ENCODE results near the gene LONRF3. TPM values are rescaled to one million over a fixed set of nuclear protein-coding genes. Genes with fewer than 3 reads are reported as not detected.

Gene LONRF3
- total RNA-seq, 4 donors from 2014 or later, result 2.8 to 27.3 (median 17.3) TPM

DNA sequence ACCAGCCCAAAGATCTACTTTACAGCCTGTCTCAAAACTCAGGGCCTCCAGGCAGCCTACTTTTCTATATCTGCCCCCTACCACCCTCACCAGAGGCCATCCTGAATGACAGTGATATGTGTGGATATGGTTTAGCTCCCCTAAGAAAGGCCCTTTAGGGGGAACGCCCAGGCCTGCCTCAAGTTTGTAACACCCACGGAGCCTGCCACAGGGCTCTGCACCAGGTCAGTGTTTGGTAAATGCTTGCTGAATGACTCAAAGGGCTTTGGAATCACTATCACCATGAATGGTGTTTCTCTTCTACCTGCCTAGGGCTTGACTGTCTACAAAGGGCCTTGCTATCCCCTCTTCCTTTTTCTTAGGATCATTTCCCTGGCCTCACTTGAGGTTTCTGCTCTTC, 11.3 kb upstream of the LONRF3 start:
- Histone ChIP-seq H3K4me1 (no peaks in the 10 kb centered on the region), H3K36me3 (no peaks in the 10 kb centered on the region), H3K9me3 (no peaks in the 10 kb centered on the region), H3K27ac (no peak overlapping the region), H3K27me3 (no peaks in the 10 kb centered on the region), H3K4me3 (no peak overlapping the region)
- in situ Hi-C loops (cut with MboI; ENCODE audit: low pct_ligation_motif_present in 1 of 4, low pct_unique_long_range_greater_than_20kb in 1 of 4, low sequenced_read_pairs in 3 of 4), result no loop called here
- whole genome bisulfite sequencing, 2 donors (ENCODE audit: low coverage in 1 of 2), result 73% methylated on average over 2 of the region's 2 CpGs; no CpG with 5 or more reads in 1 of the 2 donors
- TF ChIP-seq POLR2A (IDR thresholded peaks at IDR 0.05) (no peak), POLR2AphosphoS5 (IDR thresholded peaks at IDR 0.05) (no peak), EP300 (IDR thresholded peaks at IDR 0.05; ENCODE audit: low read depth) (no peak)
- TF ChIP-seq, protein P1, sequence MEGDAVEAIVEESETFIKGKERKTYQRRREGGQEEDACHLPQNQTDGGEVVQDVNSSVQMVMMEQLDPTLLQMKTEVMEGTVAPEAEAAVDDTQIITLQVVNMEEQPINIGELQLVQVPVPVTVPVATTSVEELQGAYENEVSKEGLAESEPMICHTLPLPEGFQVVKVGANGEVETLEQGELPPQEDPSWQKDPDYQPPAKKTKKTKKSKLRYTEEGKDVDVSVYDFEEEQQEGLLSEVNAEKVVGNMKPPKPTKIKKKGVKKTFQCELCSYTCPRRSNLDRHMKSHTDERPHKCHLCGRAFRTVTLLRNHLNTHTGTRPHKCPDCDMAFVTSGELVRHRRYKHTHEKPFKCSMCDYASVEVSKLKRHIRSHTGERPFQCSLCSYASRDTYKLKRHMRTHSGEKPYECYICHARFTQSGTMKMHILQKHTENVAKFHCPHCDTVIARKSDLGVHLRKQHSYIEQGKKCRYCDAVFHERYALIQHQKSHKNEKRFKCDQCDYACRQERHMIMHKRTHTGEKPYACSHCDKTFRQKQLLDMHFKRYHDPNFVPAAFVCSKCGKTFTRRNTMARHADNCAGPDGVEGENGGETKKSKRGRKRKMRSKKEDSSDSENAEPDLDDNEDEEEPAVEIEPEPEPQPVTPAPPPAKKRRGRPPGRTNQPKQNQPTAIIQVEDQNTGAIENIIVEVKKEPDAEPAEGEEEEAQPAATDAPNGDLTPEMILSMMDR (IDR thresholded peaks at IDR 0.05), result no peak
- intact Hi-C loops (cut with DNase I; ENCODE audit: low total_unique reads), result no loop called here
- no peak for DNase-seq

DNA sequence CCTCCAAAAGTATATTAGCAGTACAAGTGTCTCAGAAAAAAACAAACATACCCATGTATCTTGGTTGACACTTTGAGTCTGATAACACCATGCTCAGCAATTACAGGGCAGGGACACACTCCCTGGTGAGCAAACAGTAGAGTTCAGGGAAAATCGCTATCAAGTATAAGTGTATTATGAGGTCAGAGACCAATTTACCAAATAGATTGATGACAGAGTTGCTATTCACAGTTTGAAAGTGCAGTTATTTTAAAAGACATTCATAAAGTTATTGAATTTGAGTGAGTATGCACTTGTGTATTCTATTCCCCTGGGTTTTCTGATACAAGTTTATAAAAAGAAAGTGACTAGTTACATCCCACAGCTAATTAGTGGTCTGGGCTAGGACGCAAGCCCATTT, 10.2 kb upstream of the LONRF3 start:
- no peak overlapping the region for H3K4me3 ChIP-seq
- no peak for DNase-seq
- H3K27me3 ChIP-seq, result no peaks in the 10 kb centered on the region
- H3K27ac ChIP-seq, result no peak overlapping the region
- no peaks in the 10 kb centered on the region for H3K9me3 ChIP-seq
- no peaks in the 10 kb centered on the region for H3K4me1 ChIP-seq
- 52 to 67% methylated on average over 1 to 2 of the region's 2 CpGs for WGBS, 2 donors (ENCODE audit: low coverage in 1 of 2)
- in situ Hi-C loops (cut with MboI; ENCODE audit: low pct_ligation_motif_present in 1 of 4, low pct_unique_long_range_greater_than_20kb in 1 of 4, low sequenced_read_pairs in 3 of 4) (no loop called here), intact Hi-C loops (cut with DNase I; ENCODE audit: low total_unique reads) (no loop called here)
- TF ChIP-seq EP300 (IDR thresholded peaks at IDR 0.05; ENCODE audit: low read depth), result no peak
- no peak for TF ChIP-seq POLR2AphosphoS5 (IDR thresholded peaks at IDR 0.05)
- no peak for TF ChIP-seq POLR2A (IDR thresholded peaks at IDR 0.05)
- TF ChIP-seq, protein P1 (IDR thresholded peaks at IDR 0.05), result no peak
- no peaks in the 10 kb centered on the region for H3K36me3 ChIP-seq

DNA sequence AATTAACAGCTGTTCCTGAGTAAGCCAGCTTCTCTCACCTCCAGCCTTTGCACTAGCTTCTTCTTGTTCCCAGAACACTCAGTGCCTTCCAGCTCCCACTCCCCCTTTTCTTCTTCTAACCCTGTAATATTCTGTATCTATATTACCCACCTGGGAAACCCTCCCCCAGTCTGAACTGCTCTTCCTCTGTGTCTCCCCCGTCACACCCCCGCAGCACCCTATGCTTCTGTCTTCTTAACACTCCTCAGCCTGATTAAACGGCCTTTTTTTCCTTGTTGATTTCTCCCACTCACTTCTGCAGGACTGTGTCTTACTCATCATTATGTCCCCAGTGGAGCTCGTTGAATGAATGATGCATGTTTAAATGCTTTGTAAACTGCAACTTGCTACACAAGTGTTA, 9.0 kb upstream of the LONRF3 start:
- intact Hi-C loops (cut with DNase I; ENCODE audit: low total_unique reads) (no loop called here), in situ Hi-C loops (cut with MboI; ENCODE audit: low pct_ligation_motif_present in 1 of 4, low pct_unique_long_range_greater_than_20kb in 1 of 4, low sequenced_read_pairs in 3 of 4) (no loop called here)
- DNase-seq, result no peak
- no peak overlapping the region for H3K4me3 ChIP-seq
- H3K4me1 ChIP-seq, result no peaks in the 10 kb centered on the region
- H3K9me3 ChIP-seq, result no peaks in the 10 kb centered on the region
- H3K27ac ChIP-seq, result no peak overlapping the region
- TF ChIP-seq EP300 (IDR thresholded peaks at IDR 0.05; ENCODE audit: low read depth) (no peak), POLR2A (IDR thresholded peaks at IDR 0.05) (no peak), POLR2AphosphoS5 (IDR thresholded peaks at IDR 0.05) (no peak)
- TF ChIP-seq, protein P1 (IDR thresholded peaks at IDR 0.05), result no peak
- 44 to 68% methylated on average over 3 to 4 of the region's 4 CpGs for WGBS, 2 donors (ENCODE audit: low coverage in 1 of 2)
- no peaks in the 10 kb centered on the region for H3K36me3 ChIP-seq
- no peaks in the 10 kb centered on the region for H3K27me3 ChIP-seq

DNA sequence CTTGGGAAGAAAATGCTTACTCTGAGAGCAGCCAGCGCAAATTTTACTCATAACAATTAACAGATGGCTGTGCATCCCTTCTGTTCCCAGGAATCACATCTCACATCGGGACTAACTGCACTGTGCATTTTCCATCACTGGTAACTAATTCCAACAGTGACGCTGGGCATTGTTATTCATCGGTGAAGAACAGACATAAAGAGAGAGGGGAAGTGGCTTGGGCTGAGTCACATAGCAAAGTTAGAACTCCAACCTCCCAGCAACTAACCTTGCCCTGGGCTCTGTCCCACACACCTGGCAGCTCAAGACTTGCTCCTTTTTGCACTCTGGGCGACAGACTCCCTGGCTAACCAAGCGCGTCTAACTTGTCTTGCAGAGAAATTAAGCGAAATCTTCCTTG, 6.4 kb upstream of the LONRF3 start:
- Histone ChIP-seq H3K9me3 (no peaks in the 10 kb centered on the region), H3K36me3 (no peaks in the 10 kb centered on the region), H3K27ac (no peak overlapping the region), H3K27me3 (peaks cover 6% of the 10 kb centered on the region), H3K4me3 (no peak overlapping the region), H3K4me1 (peaks cover 0 to under 1% (median 0%) of the 10 kb centered on the region in 4 donors)
- TF ChIP-seq POLR2A (IDR thresholded peaks at IDR 0.05), result no peak
- TF ChIP-seq POLR2AphosphoS5 (IDR thresholded peaks at IDR 0.05), result no peak
- TF ChIP-seq EP300 (IDR thresholded peaks at IDR 0.05; ENCODE audit: low read depth), result no peak
- TF ChIP-seq, protein P1 (IDR thresholded peaks at IDR 0.05), result no peak
- 75% methylated on average over 8 of the region's 8 CpGs; no CpG with 5 or more reads in 1 of the 2 donors for WGBS, 2 donors (ENCODE audit: low coverage in 1 of 2)
- intact Hi-C loops (cut with DNase I; ENCODE audit: low total_unique reads) (no loop called here), in situ Hi-C loops (cut with MboI; ENCODE audit: low pct_ligation_motif_present in 1 of 4, low pct_unique_long_range_greater_than_20kb in 1 of 4, low sequenced_read_pairs in 3 of 4) (no loop called here)
- no peak for DNase-seq
